Measurements from ENCODE around the gene ALOX12. TPM values are rescaled to one million over a fixed set of nuclear protein-coding genes. Genes with fewer than 3 reads are reported as not detected.

Gene ALOX12
- total RNA-seq, 2 experiments from 2014 or later, result not detected

- DNase-seq, result peak in 1 of 14 experiments; percentile 23
- ChIA-PET POLR2A (interaction anchor here (0.9 to 1.4 kb wide), 3 partner anchors 8 to 16 kb away, joined by 3 to 5 read pairs (median 4); no protein-coding TSS in a partner anchor), CTCF (interaction anchor here (1.0 kb wide), 1 partner anchor 16 kb away, joined by 4 read pairs; no protein-coding TSS in a partner anchor)
- Histone ChIP-seq H3K27me3 (ENCODE audit: control insufficient read depth in 1 of 2, insufficient read depth in 2 of 2, low read length in 2 of 2) (peaks cover 0 to 3% of the 10 kb centered on the region in 2 experiments), H3K4me1 (ENCODE audit: insufficient read depth, low read length) (peaks cover 62% of the 10 kb centered on the region), H3K4me3 (ENCODE audit: low read length) (no peak overlapping the region), H3K9me3 (ENCODE audit: control insufficient read depth in 1 of 2, insufficient read depth in 1 of 2, low read length in 2 of 2) (peaks cover 0 to 5% of the 10 kb centered on the region in 2 experiments), H3K27ac (ENCODE audit: low read depth in 1 of 2, low read length in 2 of 2) (no peak overlapping the region), H3K36me3 (ENCODE audit: insufficient read depth, low read length) (no peaks in the 10 kb centered on the region)
- H3K27ac Mint-ChIP-seq, result peak overlapping the region; percentile 38
- peaks cover 66% of the 10 kb centered on the region for H3K4me1 Mint-ChIP-seq (ENCODE audit: low read depth)
- H3K9me3 Mint-ChIP-seq, result no peaks in the 10 kb centered on the region
- intact Hi-C loops (cut with DNase I, micrococcal nuclease), result loop anchor here in 1 of 2 experiments (5.0 to 10.0 kb wide), 3 partner anchors 444 to 817 kb away; partner anchors contain the start of genes CYB5D1, NAA38, POLR2A and SLC35G6
- TF ChIP-seq, protein P1, sequence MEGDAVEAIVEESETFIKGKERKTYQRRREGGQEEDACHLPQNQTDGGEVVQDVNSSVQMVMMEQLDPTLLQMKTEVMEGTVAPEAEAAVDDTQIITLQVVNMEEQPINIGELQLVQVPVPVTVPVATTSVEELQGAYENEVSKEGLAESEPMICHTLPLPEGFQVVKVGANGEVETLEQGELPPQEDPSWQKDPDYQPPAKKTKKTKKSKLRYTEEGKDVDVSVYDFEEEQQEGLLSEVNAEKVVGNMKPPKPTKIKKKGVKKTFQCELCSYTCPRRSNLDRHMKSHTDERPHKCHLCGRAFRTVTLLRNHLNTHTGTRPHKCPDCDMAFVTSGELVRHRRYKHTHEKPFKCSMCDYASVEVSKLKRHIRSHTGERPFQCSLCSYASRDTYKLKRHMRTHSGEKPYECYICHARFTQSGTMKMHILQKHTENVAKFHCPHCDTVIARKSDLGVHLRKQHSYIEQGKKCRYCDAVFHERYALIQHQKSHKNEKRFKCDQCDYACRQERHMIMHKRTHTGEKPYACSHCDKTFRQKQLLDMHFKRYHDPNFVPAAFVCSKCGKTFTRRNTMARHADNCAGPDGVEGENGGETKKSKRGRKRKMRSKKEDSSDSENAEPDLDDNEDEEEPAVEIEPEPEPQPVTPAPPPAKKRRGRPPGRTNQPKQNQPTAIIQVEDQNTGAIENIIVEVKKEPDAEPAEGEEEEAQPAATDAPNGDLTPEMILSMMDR (IDR thresholded peaks at IDR 0.05), result no peak
- H3K4me3 Mint-ChIP-seq, result peak overlapping the region; percentile 59
- no peaks in the 10 kb centered on the region for H3K27me3 Mint-ChIP-seq
- H3K36me3 Mint-ChIP-seq (ENCODE audit: low read depth), result peaks cover 8% of the 10 kb centered on the region
- no peak for ATAC-seq (ENCODE audit: poor library complexity)
Observed at GRCh38 chr17:7038025-7038862, 42.4 kb downstream of the ALOX12 start.

DNA sequence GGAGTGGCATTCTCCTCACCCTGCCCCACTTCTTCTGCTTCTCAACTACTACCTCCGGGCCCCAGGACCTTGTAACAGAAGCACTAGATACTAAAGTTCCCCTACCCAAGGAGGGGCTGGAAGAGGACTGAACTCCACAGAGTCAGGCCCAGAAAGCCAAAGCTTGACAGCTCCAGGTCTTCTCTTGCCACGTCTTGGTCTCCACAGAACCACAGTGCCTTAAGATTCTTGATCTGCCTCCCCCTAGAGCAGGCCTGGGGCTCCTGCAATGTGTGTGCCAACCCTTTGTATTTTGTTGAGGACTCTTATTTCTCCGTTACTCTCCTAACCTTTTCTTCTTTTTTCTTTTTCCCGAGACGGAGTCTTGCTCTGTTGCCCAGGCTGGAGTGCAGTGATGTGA, 44.0 kb downstream of the ALOX12 start:
- DNase-seq, result peak in 2 of 14 experiments; percentile 42 to 58
- Histone ChIP-seq H3K27me3 (ENCODE audit: control insufficient read depth in 1 of 2, insufficient read depth in 2 of 2, low read length in 2 of 2) (peaks cover 0 to 5% of the 10 kb centered on the region in 2 experiments), H3K9me3 (ENCODE audit: control insufficient read depth in 1 of 2, insufficient read depth in 1 of 2, low read length in 2 of 2) (peaks cover 0 to 7% of the 10 kb centered on the region in 2 experiments), H3K4me1 (ENCODE audit: insufficient read depth, low read length) (peaks cover 60% of the 10 kb centered on the region), H3K4me3 (ENCODE audit: low read length) (no peak overlapping the region), H3K36me3 (ENCODE audit: insufficient read depth, low read length) (no peaks in the 10 kb centered on the region), H3K27ac (ENCODE audit: low read depth in 1 of 2, low read length in 2 of 2) (no peak overlapping the region)
- no peak for ATAC-seq (ENCODE audit: poor library complexity)
- TF ChIP-seq, protein P1 (IDR thresholded peaks at IDR 0.05), result no peak
- H3K4me1 Mint-ChIP-seq (ENCODE audit: low read depth), result peaks cover 59% of the 10 kb centered on the region
- ChIA-PET POLR2A (interaction anchor here (1.0 kb wide), 1 partner anchor 25 kb away, joined by 3 read pairs; a partner anchor contains a TSS), CTCF (no interaction called here)
- no peaks in the 10 kb centered on the region for H3K9me3 Mint-ChIP-seq
- peak overlapping the region; percentile 65 for H3K27ac Mint-ChIP-seq
- intact Hi-C loops (cut with DNase I, micrococcal nuclease), result loop anchor here (5.0 to 10.0 kb wide), 6 partner anchors 312 to 815 kb away; partner anchors contain the start of genes TP53 (in 2 of the 2), WRAP53 (in 2 of the 2), CYB5D1 (in 1 of the 2) and KCTD11 (in 1 of the 2)
- H3K4me3 Mint-ChIP-seq, result peak overlapping the region; percentile 83
- H3K27me3 Mint-ChIP-seq, result no peaks in the 10 kb centered on the region
- H3K36me3 Mint-ChIP-seq (ENCODE audit: low read depth), result peaks cover 8% of the 10 kb centered on the region

DNA sequence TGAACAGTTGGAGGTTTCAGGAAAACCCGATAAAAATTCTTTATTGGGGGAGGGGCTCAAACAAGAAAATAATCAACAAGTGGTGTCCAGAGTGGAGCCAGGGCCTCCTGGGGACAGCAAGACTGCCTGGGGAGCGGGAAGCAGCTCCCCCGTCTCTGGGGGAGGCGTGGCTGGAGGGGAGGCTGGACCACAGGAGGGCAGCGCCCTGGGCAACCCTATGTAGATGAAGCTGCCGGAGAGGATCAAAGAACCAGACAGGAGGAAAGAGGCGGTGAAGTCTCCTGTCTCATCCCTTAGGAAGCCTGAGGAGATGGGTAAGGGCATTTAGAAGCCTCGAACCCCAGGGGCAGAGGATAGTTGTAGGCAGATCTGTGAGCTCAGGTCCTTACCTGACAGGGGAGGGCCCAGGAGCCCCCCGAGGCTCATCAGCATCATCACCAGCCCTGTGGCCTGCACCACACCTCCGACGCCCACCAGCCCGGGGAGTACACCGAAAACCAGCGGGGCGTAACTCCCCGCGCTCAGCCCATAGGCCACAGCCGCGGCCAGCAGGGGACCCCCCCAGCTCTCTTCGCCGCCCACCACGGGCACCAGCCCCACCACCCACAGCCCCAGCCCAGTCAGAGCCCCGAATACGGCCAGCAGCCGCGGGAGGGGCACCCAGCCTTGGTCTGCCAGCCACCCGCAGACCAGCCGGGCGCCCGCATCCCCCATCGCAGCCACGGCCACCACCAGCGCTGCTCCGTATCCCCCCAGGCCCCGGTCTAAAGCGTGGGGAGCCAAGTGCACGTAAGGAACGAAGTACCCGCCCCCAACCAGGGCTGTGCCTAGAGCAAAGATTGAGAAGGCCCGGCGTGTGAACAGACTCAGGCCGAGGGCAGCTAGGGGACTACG, 46.0 kb downstream of the ALOX12 start:
- peaks cover 52% of the 10 kb centered on the region for H3K4me1 ChIP-seq (ENCODE audit: insufficient read depth, low read length)
- Mint-ChIP-seq H3K36me3 (ENCODE audit: low read depth) (no peaks in the 10 kb centered on the region), H3K27ac (peak overlapping the region; percentile 92), H3K9me3 (no peaks in the 10 kb centered on the region), H3K4me3 (peak overlapping the region; percentile 86), H3K4me1 (ENCODE audit: low read depth) (peaks cover 53% of the 10 kb centered on the region), H3K27me3 (no peaks in the 10 kb centered on the region)
- H3K27ac ChIP-seq (ENCODE audit: low read depth in 1 of 2, low read length in 2 of 2), result peak overlapping the region; percentile 29 to 41
- no peaks in the 10 kb centered on the region for H3K36me3 ChIP-seq (ENCODE audit: insufficient read depth, low read length)
- CTCF ChIA-PET, result interaction anchor here (1.0 to 2.5 kb wide), 3 partner anchors 10 to 92 kb away, joined by 3 to 9 read pairs (median 7); no protein-coding TSS in a partner anchor
- peak overlapping the region; percentile 60 for H3K4me3 ChIP-seq (ENCODE audit: low read length)
- intact Hi-C loops (cut with DNase I, micrococcal nuclease), result loop anchor here (5.0 to 10.0 kb wide), 3 partner anchors 310 to 643 kb away; partner anchors contain the start of genes KCTD11 (in 1 of the 2), MPDU1 (in 1 of the 2), TP53 (in 1 of the 2) and WRAP53 (in 1 of the 2)
- ATAC-seq (ENCODE audit: poor library complexity) (peak; percentile 24), DNase-seq (peak in 3 of 14 experiments; percentile 29 to 71 (median 45))
- POLR2A ChIA-PET, result interaction anchor here (0.7 kb wide), 1 partner anchor 91 kb away, joined by 3 read pairs; no protein-coding TSS in a partner anchor
- peaks cover 0 to 5% of the 10 kb centered on the region in 2 experiments for H3K27me3 ChIP-seq (ENCODE audit: control insufficient read depth in 1 of 2, insufficient read depth in 2 of 2, low read length in 2 of 2)
- H3K9me3 ChIP-seq (ENCODE audit: control insufficient read depth in 1 of 2, insufficient read depth in 1 of 2, low read length in 2 of 2), result peaks cover 0 to 7% of the 10 kb centered on the region in 2 experiments
- TF ChIP-seq, protein P1 (IDR thresholded peaks at IDR 0.05), result no peak
